Measurements from ENCODE around the gene PCDHGA3.
"Not testable (repeated sequence)": the region's sequence is repeated elsewhere in the genome, so short reads cannot be mapped to it uniquely, and the experiment has no call there.

The PCDHGA3 gene

DNA sequence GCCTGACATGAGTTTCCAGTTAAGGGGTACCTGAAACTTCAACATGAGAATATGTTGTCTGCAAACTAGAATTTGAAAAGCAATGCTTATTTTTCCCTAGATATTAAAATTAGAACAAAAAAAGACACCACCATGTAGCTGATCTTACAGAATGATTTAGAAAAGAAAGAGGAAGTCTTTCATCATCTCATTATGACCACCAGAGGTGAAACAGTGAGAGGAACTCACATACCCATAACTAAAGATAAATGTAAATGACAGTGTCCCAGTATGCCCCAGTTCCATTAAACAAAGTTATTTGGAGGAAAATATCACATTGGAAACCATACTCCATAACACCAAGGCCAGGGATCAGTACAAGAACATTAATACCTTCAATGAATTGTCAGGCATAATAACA is 29.9 kb upstream of the PCDHGA3 start:
- no peaks in the 10 kb centered on the region for H4K20me1 ChIP-seq (ENCODE audit: insufficient read depth, low read length)
- peaks cover 12% of the 10 kb centered on the region; the same call in 1 of the 2 replicates for H3K9me3 ChIP-seq (ENCODE audit: insufficient read depth, low read length)
- H3K79me2 ChIP-seq (ENCODE audit: low read length), result peaks cover 39% of the 10 kb centered on the region
- H3K4me2 ChIP-seq (ENCODE audit: low read length), result no peak overlapping the region
- TF ChIP-seq, protein P1, sequence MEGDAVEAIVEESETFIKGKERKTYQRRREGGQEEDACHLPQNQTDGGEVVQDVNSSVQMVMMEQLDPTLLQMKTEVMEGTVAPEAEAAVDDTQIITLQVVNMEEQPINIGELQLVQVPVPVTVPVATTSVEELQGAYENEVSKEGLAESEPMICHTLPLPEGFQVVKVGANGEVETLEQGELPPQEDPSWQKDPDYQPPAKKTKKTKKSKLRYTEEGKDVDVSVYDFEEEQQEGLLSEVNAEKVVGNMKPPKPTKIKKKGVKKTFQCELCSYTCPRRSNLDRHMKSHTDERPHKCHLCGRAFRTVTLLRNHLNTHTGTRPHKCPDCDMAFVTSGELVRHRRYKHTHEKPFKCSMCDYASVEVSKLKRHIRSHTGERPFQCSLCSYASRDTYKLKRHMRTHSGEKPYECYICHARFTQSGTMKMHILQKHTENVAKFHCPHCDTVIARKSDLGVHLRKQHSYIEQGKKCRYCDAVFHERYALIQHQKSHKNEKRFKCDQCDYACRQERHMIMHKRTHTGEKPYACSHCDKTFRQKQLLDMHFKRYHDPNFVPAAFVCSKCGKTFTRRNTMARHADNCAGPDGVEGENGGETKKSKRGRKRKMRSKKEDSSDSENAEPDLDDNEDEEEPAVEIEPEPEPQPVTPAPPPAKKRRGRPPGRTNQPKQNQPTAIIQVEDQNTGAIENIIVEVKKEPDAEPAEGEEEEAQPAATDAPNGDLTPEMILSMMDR (IDR thresholded peaks at IDR 0.05; ENCODE audit: low read depth, low read length), result no peak
- TF ChIP-seq EZH2phosphoT487 (IDR thresholded peaks at IDR 0.05; ENCODE audit: low read depth), result no peak
- peaks cover 8% of the 10 kb centered on the region; the same call in 1 of the 2 replicates for H3K4me1 ChIP-seq (ENCODE audit: low read length)
- no peak overlapping the region for H2AFZ ChIP-seq (ENCODE audit: low read depth, low read length)
- H3K4me3 ChIP-seq (ENCODE audit: low read length), result no peak overlapping the region
- no peaks in the 10 kb centered on the region for H3K27me3 ChIP-seq (ENCODE audit: low read depth, low read length)
- no peak overlapping the region for H3K9ac ChIP-seq (ENCODE audit: low read length)
- peaks cover 43% of the 10 kb centered on the region for H3K36me3 ChIP-seq (replicated peaks; ENCODE audit: low read depth, low read length)
- H3K27ac ChIP-seq (ENCODE audit: low read length), result no peak overlapping the region

DNA sequence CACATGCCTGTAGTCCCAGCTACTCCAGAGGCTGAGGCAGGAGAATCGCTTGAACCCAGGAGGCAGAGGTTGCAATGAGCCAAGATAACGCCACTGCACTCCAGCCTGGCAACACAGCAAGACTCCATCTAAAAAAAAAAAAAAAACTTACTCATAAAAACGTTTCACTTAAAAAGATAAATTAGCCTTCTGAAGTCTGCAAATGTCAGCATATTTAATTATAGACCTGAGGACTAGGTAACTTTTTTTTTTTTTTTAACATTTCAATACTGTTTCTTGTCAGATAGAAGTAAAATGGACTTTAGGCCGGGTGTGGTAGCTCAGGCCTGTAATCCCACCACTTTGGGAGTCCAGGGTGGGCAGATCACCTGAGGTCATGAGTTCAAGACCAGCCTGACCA is 26.7 kb upstream of the PCDHGA3 start:
- H3K4me2 ChIP-seq (ENCODE audit: low read length); H3K27ac ChIP-seq (ENCODE audit: low read length); H3K9ac ChIP-seq (ENCODE audit: low read length); H3K4me3 ChIP-seq (ENCODE audit: low read length); H4K20me1 ChIP-seq (ENCODE audit: insufficient read depth, low read length); H3K27me3 ChIP-seq (ENCODE audit: low read depth, low read length); H2AFZ ChIP-seq (ENCODE audit: low read depth, low read length): not testable (repeated sequence)
- peaks cover 28% of the 10 kb centered on the region; the same call in 1 of the 2 replicates for H3K9me3 ChIP-seq (ENCODE audit: insufficient read depth, low read length)
- H3K79me2 ChIP-seq (ENCODE audit: low read length), result peaks cover 57% of the 10 kb centered on the region
- H3K4me1 ChIP-seq (ENCODE audit: low read length), result peaks cover 25% of the 10 kb centered on the region
- peaks cover 57% of the 10 kb centered on the region for H3K36me3 ChIP-seq (replicated peaks; ENCODE audit: low read depth, low read length)

DNA sequence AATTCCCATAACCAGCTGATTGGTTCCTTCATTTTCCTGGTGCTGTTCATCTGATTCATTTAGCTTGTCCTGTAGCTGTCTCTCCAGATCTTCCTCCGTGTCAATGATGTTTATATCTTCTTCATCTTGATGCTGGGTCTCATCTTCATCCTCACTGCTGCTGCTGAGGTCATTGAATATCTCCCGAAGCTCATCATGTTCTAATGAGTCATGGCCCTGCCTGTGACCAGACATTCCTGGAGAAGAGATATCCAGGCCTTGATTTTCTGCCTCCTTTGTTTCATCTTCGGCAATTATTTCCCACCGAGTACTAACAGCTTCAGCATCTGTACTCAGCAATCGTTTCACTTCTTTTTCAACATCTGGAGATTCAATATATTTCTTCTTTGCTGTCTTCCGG is 24.4 kb upstream of the PCDHGA3 start:
- peaks cover 50% of the 10 kb centered on the region for H3K79me2 ChIP-seq (ENCODE audit: low read length)
- no peaks in the 10 kb centered on the region for H3K27me3 ChIP-seq (ENCODE audit: low read depth, low read length)
- peak overlapping the region; percentile 70; the same call in 1 of the 2 replicates for H3K4me2 ChIP-seq (ENCODE audit: low read length)
- H4K20me1 ChIP-seq (ENCODE audit: insufficient read depth, low read length), result no peaks in the 10 kb centered on the region
- no peak overlapping the region for H3K27ac ChIP-seq (ENCODE audit: low read length)
- peaks cover 26% of the 10 kb centered on the region for H3K4me1 ChIP-seq (ENCODE audit: low read length)
- H2AFZ ChIP-seq (ENCODE audit: low read depth, low read length), result no peak overlapping the region
- H3K36me3 ChIP-seq (replicated peaks; ENCODE audit: low read depth, low read length), result peaks cover 47% of the 10 kb centered on the region
- peaks cover 30% of the 10 kb centered on the region; the same call in 1 of the 2 replicates for H3K9me3 ChIP-seq (ENCODE audit: insufficient read depth, low read length)
- no peak overlapping the region for H3K9ac ChIP-seq (ENCODE audit: low read length)
- peak overlapping the region; percentile 97; the same call in 1 of the 2 replicates for H3K4me3 ChIP-seq (ENCODE audit: low read length)
- TF ChIP-seq, protein P1 (IDR thresholded peaks at IDR 0.05; ENCODE audit: low read depth, low read length), result no peak
- TF ChIP-seq EZH2phosphoT487 (IDR thresholded peaks at IDR 0.05; ENCODE audit: low read depth), result no peak

DNA sequence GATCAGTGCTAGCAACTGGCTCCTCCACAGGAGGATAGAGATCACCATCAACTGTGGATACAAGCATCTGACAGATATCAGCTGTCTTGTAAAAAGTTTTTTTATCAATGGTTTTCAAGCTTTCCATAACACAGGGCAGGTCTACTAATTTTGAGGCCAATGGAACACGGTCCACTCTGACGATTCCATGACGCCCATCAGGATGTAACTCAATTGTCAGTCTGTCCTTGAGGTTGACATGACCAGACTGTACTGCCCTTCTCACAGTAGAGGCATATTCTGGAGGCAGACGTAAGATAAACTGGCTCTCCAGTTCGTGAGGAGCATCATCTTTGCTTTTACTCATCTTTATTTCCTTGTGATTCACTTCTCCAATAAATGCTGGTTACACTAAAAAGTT is 23.9 kb upstream of the PCDHGA3 start:
- H3K4me1 ChIP-seq (ENCODE audit: low read length), result peaks cover 25% of the 10 kb centered on the region
- peak overlapping the region; percentile 94; the same call in 1 of the 2 replicates for H3K9ac ChIP-seq (ENCODE audit: low read length)
- H3K4me2 ChIP-seq (ENCODE audit: low read length), result peak overlapping the region; percentile 70
- H3K27ac ChIP-seq (ENCODE audit: low read length), result peak overlapping the region; percentile 85; the same call in 1 of the 2 replicates
- no peaks in the 10 kb centered on the region for H4K20me1 ChIP-seq (ENCODE audit: insufficient read depth, low read length)
- H3K27me3 ChIP-seq (ENCODE audit: low read depth, low read length), result no peaks in the 10 kb centered on the region
- TF ChIP-seq, protein P1 (IDR thresholded peaks at IDR 0.05; ENCODE audit: low read depth, low read length), result no peak
- no peak for TF ChIP-seq EZH2phosphoT487 (IDR thresholded peaks at IDR 0.05; ENCODE audit: low read depth)
- no peak overlapping the region for H2AFZ ChIP-seq (ENCODE audit: low read depth, low read length)
- H3K9me3 ChIP-seq (ENCODE audit: insufficient read depth, low read length), result peaks cover 30% of the 10 kb centered on the region; the same call in 1 of the 2 replicates
- peaks cover 43% of the 10 kb centered on the region for H3K36me3 ChIP-seq (replicated peaks; ENCODE audit: low read depth, low read length)
- peaks cover 49% of the 10 kb centered on the region for H3K79me2 ChIP-seq (ENCODE audit: low read length)
- H3K4me3 ChIP-seq (ENCODE audit: low read length), result peak overlapping the region; percentile 97

Data from OCI-LY3 (cell line).